SU-DHL-6 (cell line): ENCODE data around the gene FOXP4.

Source experiments
- CTCF ChIP-seq: fragments of 200-600 bp; sonication (generic); IDR thresholded peaks from one replicate; pipeline ENCODE4 v1.5.1; 2017; ENCODE audit warnings: antibody characterized with exemption, mild to moderate bottlenecking, low read length, moderate library complexity; ENCODE audit not compliant: insufficient read depth, poor library complexity, severe bottlenecking
- EZH2phosphoT487 ChIP-seq: fragments of 200-600 bp; sonication (generic), shearing (Covaris generic); conservative IDR thresholded peaks from 2 replicates; pipeline ENCODE4 v1.6.1; 2018; ENCODE audit warnings: mild to moderate bottlenecking, antibody characterized with exemption, low read length, moderate library complexity, mixed read lengths

GRCh38 chr6:41591122-41591521, 44.9 kb downstream of the FOXP4 start:
- TF ChIP-seq CTCF, result no peak
- TF ChIP-seq EZH2phosphoT487, result no peak
